KMS-11 (cell line): ENCODE measurements around the gene CDRT4.

Source experiments
- H2AFZ ChIP-seq: fragments of 200-600 bp; sonication (generic); 2 replicates; pipeline ENCODE4 v1.6.1; 2016; ENCODE audit warnings: antibody characterized with exemption, mixed run types, low read depth
- H3K27ac ChIP-seq: fragments of 200-600 bp; sonication (generic); 2 replicates; pipeline ENCODE4 v1.6.1; 2016; ENCODE audit warnings: mild to moderate bottlenecking, mixed run types
- H3K27me3 ChIP-seq: fragments of 200-600 bp; sonication (generic); 2 replicates; pipeline ENCODE4 v1.6.1; 2017; ENCODE audit warnings: mild to moderate bottlenecking, low read depth, mixed run types, moderate library complexity; ENCODE audit not compliant: insufficient read depth
- H3K36me3 ChIP-seq: fragments of 200-600 bp; sonication (generic); 2 replicates; pipeline ENCODE4 v1.6.1; 2017; ENCODE audit warnings: mild to moderate bottlenecking, mixed run types; ENCODE audit not compliant: insufficient read depth
- H3K4me1 ChIP-seq: fragments of 200-600 bp; sonication (generic); 2 replicates; pipeline ENCODE4 v1.6.1; 2016; ENCODE audit warnings: mild to moderate bottlenecking, low read depth, mixed run types; ENCODE audit not compliant: poor library complexity, severe bottlenecking
- H3K4me2 ChIP-seq: fragments of 200-600 bp; sonication (generic); 2 replicates; pipeline ENCODE4 v1.7.0; 2016; ENCODE audit warnings: mild to moderate bottlenecking, mixed run types
- H3K4me3 ChIP-seq: fragments of 200-600 bp; sonication (generic); IDR thresholded peaks from 2 replicates; pipeline ENCODE4 v1.6.1; 2017; ENCODE audit warnings: low read depth, low read length, mixed read lengths; ENCODE audit not compliant: insufficient read depth
- H3K79me2 ChIP-seq: fragments of 200-600 bp; sonication (generic); 2 replicates; pipeline ENCODE4 v1.6.1; 2016; ENCODE audit warnings: low read depth, mixed run types; ENCODE audit not compliant: insufficient read depth
- H3K9ac ChIP-seq: fragments of 200-600 bp; sonication (generic); 2 replicates; pipeline ENCODE4 v1.6.1; 2016; ENCODE audit warnings: mild to moderate bottlenecking, mixed run types
- H4K20me1 ChIP-seq: fragments of 200-600 bp; sonication (generic); 2 replicates; pipeline ENCODE4 v1.6.1; 2016; ENCODE audit warnings: mild to moderate bottlenecking, mixed run types; ENCODE audit not compliant: insufficient read depth
- TF ChIP-seq, protein P1 (sequence below): fragments of 200-600 bp; sonication (generic); conservative IDR thresholded peaks from 2 replicates; pipeline ENCODE4 v1.6.1; 2017; ENCODE audit warnings: low read depth, mild to moderate bottlenecking, antibody characterized with exemption, low read length, moderate library complexity, mixed read lengths

CDRT4 gene

DNA sequence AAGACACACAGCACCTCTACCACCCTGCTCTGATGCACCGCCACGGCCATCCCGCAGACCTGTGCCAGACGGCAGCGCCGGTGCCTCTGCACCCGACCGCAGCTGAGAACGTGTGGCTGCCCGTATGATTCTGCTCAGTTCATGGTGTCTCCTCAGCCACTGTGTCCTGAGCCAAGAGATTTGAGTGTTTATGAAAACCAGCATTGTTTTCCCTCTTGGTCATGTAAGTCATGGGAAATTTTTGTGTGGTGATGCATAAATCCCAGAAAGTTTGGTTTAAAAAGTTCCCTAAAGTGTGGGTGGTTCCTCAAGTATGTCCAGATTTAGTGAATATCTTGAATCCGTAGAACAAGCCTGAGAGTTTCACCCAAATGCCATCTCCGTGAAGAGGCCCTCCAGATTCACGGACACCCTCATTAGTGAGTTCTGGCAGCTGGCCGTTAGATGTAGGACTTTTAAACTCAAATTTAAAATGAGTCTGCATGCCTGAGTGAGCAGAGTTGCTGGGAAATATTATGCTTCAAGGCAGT is 57.6 kb downstream of the CDRT4 start:
- no peak overlapping the region for H2AFZ ChIP-seq
- no peak overlapping the region for H3K9ac ChIP-seq
- no peak overlapping the region for H3K4me2 ChIP-seq
- TF ChIP-seq, protein P1, sequence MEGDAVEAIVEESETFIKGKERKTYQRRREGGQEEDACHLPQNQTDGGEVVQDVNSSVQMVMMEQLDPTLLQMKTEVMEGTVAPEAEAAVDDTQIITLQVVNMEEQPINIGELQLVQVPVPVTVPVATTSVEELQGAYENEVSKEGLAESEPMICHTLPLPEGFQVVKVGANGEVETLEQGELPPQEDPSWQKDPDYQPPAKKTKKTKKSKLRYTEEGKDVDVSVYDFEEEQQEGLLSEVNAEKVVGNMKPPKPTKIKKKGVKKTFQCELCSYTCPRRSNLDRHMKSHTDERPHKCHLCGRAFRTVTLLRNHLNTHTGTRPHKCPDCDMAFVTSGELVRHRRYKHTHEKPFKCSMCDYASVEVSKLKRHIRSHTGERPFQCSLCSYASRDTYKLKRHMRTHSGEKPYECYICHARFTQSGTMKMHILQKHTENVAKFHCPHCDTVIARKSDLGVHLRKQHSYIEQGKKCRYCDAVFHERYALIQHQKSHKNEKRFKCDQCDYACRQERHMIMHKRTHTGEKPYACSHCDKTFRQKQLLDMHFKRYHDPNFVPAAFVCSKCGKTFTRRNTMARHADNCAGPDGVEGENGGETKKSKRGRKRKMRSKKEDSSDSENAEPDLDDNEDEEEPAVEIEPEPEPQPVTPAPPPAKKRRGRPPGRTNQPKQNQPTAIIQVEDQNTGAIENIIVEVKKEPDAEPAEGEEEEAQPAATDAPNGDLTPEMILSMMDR, result no peak
- no peaks in the 10 kb centered on the region for H3K4me1 ChIP-seq
- H3K27ac ChIP-seq, result no peak overlapping the region
- H3K27me3 ChIP-seq, result no peaks in the 10 kb centered on the region
- no peak overlapping the region for H3K4me3 ChIP-seq
- H3K79me2 ChIP-seq, result no peaks in the 10 kb centered on the region
- no peaks in the 10 kb centered on the region for H3K36me3 ChIP-seq
- no peaks in the 10 kb centered on the region for H4K20me1 ChIP-seq

DNA sequence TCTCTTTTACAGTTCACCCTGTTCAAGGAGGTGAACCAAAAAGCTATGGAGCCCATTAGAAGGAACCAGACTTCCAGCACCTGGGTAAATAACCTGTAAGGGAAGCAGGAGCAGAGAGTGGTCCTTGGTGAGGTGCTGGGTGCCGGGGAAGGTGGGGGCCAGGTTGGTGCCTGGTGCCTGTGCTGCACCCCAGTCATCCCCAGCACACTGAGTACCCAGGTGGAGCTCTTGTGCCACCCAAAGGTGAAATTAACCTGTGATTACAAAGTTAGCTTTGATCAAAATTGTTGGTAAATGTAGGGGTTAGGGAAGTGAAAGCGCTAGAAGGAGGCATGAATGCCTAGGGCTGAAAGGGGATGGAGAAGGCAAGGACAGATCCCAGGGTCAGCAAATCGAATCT is 58.6 kb downstream of the CDRT4 start:
- no peaks in the 10 kb centered on the region for H3K4me1 ChIP-seq
- no peaks in the 10 kb centered on the region for H3K27me3 ChIP-seq
- no peak overlapping the region for H2AFZ ChIP-seq
- TF ChIP-seq, protein P1, result no peak
- H3K79me2 ChIP-seq, result no peaks in the 10 kb centered on the region
- H4K20me1 ChIP-seq, result no peaks in the 10 kb centered on the region
- no peak overlapping the region for H3K27ac ChIP-seq
- no peaks in the 10 kb centered on the region for H3K36me3 ChIP-seq
- H3K4me3 ChIP-seq, result no peak overlapping the region
- H3K4me2 ChIP-seq, result no peak overlapping the region
- H3K9ac ChIP-seq, result no peak overlapping the region

DNA sequence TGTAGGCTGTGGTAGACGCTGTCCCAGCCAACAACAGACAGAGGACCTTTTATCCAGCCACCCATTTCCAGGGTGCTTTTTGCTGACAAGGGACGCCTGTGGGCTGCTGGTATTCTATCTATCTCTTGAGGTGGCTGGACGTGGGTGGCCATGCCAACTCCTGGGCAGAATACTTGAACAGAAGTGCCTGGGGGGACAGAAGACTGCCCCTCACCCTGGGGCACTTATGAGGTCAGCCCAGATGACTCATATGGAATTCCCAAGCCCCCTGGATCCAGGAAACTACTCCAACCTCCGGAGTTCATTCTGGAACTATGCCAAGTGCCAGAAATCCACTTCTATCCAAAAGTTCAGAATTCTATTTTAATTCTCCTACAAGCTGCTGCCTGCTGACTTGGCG is 61.3 kb downstream of the CDRT4 start:
- TF ChIP-seq, protein P1, result no peak
- H3K36me3 ChIP-seq, result no peaks in the 10 kb centered on the region
- no peaks in the 10 kb centered on the region for H3K79me2 ChIP-seq
- no peaks in the 10 kb centered on the region for H3K27me3 ChIP-seq
- H3K9ac ChIP-seq, result no peak overlapping the region
- H3K4me3 ChIP-seq, result no peak overlapping the region
- no peak overlapping the region for H3K27ac ChIP-seq
- no peaks in the 10 kb centered on the region for H4K20me1 ChIP-seq
- H3K4me1 ChIP-seq, result no peaks in the 10 kb centered on the region
- no peak overlapping the region for H3K4me2 ChIP-seq
- no peak overlapping the region for H2AFZ ChIP-seq

DNA sequence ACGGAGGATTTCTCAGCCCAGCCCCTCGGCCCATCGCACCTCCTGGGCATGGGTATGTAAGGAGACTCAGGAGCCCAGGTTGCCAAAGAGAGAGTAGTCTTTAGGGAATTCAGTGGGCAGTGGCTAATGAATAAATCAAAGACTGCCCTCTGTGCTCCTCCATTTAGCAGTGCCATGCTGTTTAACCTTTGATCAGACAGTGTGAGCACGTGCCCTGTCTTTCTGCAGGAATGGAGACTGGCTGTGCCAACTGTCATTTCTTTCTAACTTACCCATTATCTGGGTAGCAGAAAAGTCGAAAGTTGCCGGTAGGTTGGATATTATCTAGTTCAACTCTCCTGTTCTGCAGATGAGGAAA is 62.4 kb downstream of the CDRT4 start:
- H3K27ac ChIP-seq, result no peak overlapping the region
- H3K79me2 ChIP-seq, result no peaks in the 10 kb centered on the region
- H3K4me2 ChIP-seq, result no peak overlapping the region
- no peaks in the 10 kb centered on the region for H3K4me1 ChIP-seq
- no peak overlapping the region for H3K9ac ChIP-seq
- no peaks in the 10 kb centered on the region for H4K20me1 ChIP-seq
- H3K27me3 ChIP-seq, result no peaks in the 10 kb centered on the region
- no peak overlapping the region for H3K4me3 ChIP-seq
- no peaks in the 10 kb centered on the region for H3K36me3 ChIP-seq
- TF ChIP-seq, protein P1, result no peak
- no peak overlapping the region for H2AFZ ChIP-seq
